Activated CD4-positive, alpha-beta T cell treated with anti-CD3 and anti-CD28 coated beads for 24 hours (primary cell): Measurements from ENCODE around the gene PPP4R2.

Source experiments
- DNase-seq, 2 donors: peaks; one replicate each; pipeline ENCODE4 v3.0.0-alpha.2; 2020; ENCODE audit warnings: low read depth in 2 of 2

PPP4R2 gene

GRCh38 chr3:73069775-73070444, 73.3 kb downstream of the PPP4R2 start:
- no peak for DNase-seq

- no peak for DNase-seq
Measured at GRCh38 chr3:73070675-73071575, 74.3 kb downstream of the PPP4R2 start.

- DNase-seq = no peak
Measured at GRCh38 chr3:73071952-73072351, 75.3 kb downstream of the PPP4R2 start.

GRCh38 chr3:73072634-73073033, 76.0 kb downstream of the PPP4R2 start:
- no peak for DNase-seq

GRCh38 chr3:73073091-73073707, 76.6 kb downstream of the PPP4R2 start:
- no peak for DNase-seq

GRCh38 chr3:73074781-73075180, 78.2 kb downstream of the PPP4R2 start:
- no peak for DNase-seq

GRCh38 chr3:73080216-73080966, 83.8 kb downstream of the PPP4R2 start:
- DNase-seq = no peak

GRCh38 chr3:73081140-73081539, 84.5 kb downstream of the PPP4R2 start:
- DNase-seq = no peak

- DNase-seq = no peak
Measured at GRCh38 chr3:73084170-73084569, 87.6 kb downstream of the PPP4R2 start.

- DNase-seq = peak; percentile 28 to 38
Measured at GRCh38 chr3:73086071-73086494, 89.5 kb downstream of the PPP4R2 start.

- no peak for DNase-seq
Measured at GRCh38 chr3:73094129-73094528, 97.5 kb downstream of the PPP4R2 start.

GRCh38 chr3:73094951-73095350, 98.3 kb downstream of the PPP4R2 start:
- no peak for DNase-seq

- no peak for DNase-seq
Measured at GRCh38 chr3:73096169-73096568, 99.6 kb downstream of the PPP4R2 start.

- no peak for DNase-seq
Measured at GRCh38 chr3:73098026-73098425, 101.4 kb downstream of the PPP4R2 start.

GRCh38 chr3:73098873-73099272, 102.3 kb downstream of the PPP4R2 start:
- no peak for DNase-seq

- peak; percentile 75 to 78 for DNase-seq
Measured at GRCh38 chr3:73100741-73101559, 104.3 kb downstream of the PPP4R2 start.

GRCh38 chr3:73101881-73102280, 105.3 kb downstream of the PPP4R2 start:
- DNase-seq = no peak

GRCh38 chr3:73107215-73107614, 110.6 kb downstream of the PPP4R2 start:
- no peak for DNase-seq

GRCh38 chr3:73107676-73108187, 111.1 kb downstream of the PPP4R2 start:
- DNase-seq = no peak

GRCh38 chr3:73108750-73109149, 112.1 kb downstream of the PPP4R2 start:
- no peak for DNase-seq

- DNase-seq = no peak
Measured at GRCh38 chr3:73110530-73110929, 113.9 kb downstream of the PPP4R2 start.
